Endothelial cell of umbilical vein (primary cell): ENCODE results near the gene CEP97. TPM values are rescaled to one million over a fixed set of nuclear protein-coding genes. Genes with fewer than 3 reads are reported as not detected.

Experiments
- BruUV-seq: library from RNA; stranded (reverse); fragments of 400-500 nt; replicated peaks from 2 replicates; lab custom pipeline; 2021; lab: Mats Ljungman, UMichigan
- CTCF ChIA-PET: fragments of 300-600, 350-600 bp; sonication (Branson Sonifier 250); formaldehyde crosslinking; loops from one replicate; lab custom pipeline; 2021; ENCODE audit warnings: antibody characterized with exemption, inconsistent platforms; lab: Charles Lee
- POLR2A ChIA-PET: fragments of 300-600, 350-600 bp; sonication (Branson Sonifier 250); formaldehyde crosslinking; loops from one replicate; lab custom pipeline; 2021; ENCODE audit warnings: antibody characterized with exemption, inconsistent platforms; lab: Charles Lee
- DNase-seq: peaks from one replicate; pipeline ENCODE4 v3.0.0-alpha.2; 2011; ENCODE audit warnings: low read depth, low spot score
- FAIRE-seq: peaks from 2 replicates; lab custom pipeline; 2011; peaks lifted over from hg19 to GRCh38; lab: Jason Lieb, UNC
- H2AFZ ChIP-seq: 2 replicates; pipeline ENCODE4 v1.6.0; 2012; ENCODE audit warnings: low read depth, low read length, control low read depth, inconsistent platforms
- H3K27ac ChIP-seq: 2 replicates; pipeline ENCODE4 v1.5.1; 2011; ENCODE audit warnings: low read depth, mild to moderate bottlenecking, control low read depth, low read length, moderate library complexity; ENCODE audit not compliant: insufficient read depth
- H3K27me3 ChIP-seq, 2 experiments: 2 replicates each; pipeline versions ENCODE4 v1.6.0 to v1.6.1; 2011; ENCODE audit warnings: low read length in 2 of 2, mixed read lengths in 1 of 2; ENCODE audit not compliant: control insufficient read depth in 2 of 2, insufficient read depth in 2 of 2
- H3K36me3 ChIP-seq, 2 experiments: 2 replicates in 1 of 2; 3 replicates in 1 of 2; pipeline ENCODE4 v1.5.1; 2011; ENCODE audit warnings: low read length in 2 of 2, mild to moderate bottlenecking in 1 of 2, moderate library complexity in 1 of 2; ENCODE audit not compliant: control insufficient read depth in 2 of 2, insufficient read depth in 2 of 2; ENCODE audit errors: extremely low read depth in 1 of 2
- H3K4me1 ChIP-seq: 3 replicates; pipeline ENCODE4 v1.5.1; 2011; ENCODE audit warnings: mild to moderate bottlenecking, low read length; ENCODE audit not compliant: control insufficient read depth, insufficient read depth; ENCODE audit errors: extremely low read depth
- H3K4me2 ChIP-seq: 2 replicates; pipeline ENCODE4 v1.6.1; 2011; ENCODE audit warnings: low read length, control low read depth, mixed read lengths; ENCODE audit not compliant: insufficient read depth
- H3K4me3 ChIP-seq, 3 experiments: fragments of 200-600 bp in 1 of 3; sonication (generic), shearing (Covaris generic) in 1 of 3; replicated peaks in 1 of 3; 2 replicates each; pipeline ENCODE4 v1.5.1; 2011 to 2016; ENCODE audit warnings: control low read depth in 3 of 3, low read length in 3 of 3, mild to moderate bottlenecking in 2 of 3, inconsistent platforms in 1 of 3, low read depth in 1 of 3, moderate library complexity in 1 of 3; ENCODE audit not compliant: insufficient read depth in 1 of 3
- H3K79me2 ChIP-seq: 2 replicates; pipeline ENCODE4 v1.6.0; 2012; ENCODE audit warnings: low read length, inconsistent platforms; ENCODE audit not compliant: control insufficient read depth, insufficient read depth
- H3K9ac ChIP-seq: replicated peaks from 2 replicates; pipeline ENCODE3; 2011; ENCODE audit warnings: low read length, control low read depth; ENCODE audit not compliant: insufficient read depth; ENCODE audit errors: extremely low read depth
- H3K9me1 ChIP-seq: replicated peaks from 3 replicates; pipeline ENCODE4 v1.6.0; 2011; ENCODE audit warnings: mild to moderate bottlenecking, low read length; ENCODE audit not compliant: control insufficient read depth, insufficient read depth; ENCODE audit errors: extremely low read depth
- H3K9me3 ChIP-seq: replicated peaks from 2 replicates; pipeline ENCODE4 v1.5.1; 2012; ENCODE audit warnings: low read length, inconsistent platforms; ENCODE audit not compliant: control insufficient read depth, insufficient read depth
- H4K20me1 ChIP-seq: replicated peaks from 2 replicates; pipeline ENCODE3; 2011; ENCODE audit warnings: mild to moderate bottlenecking, low read length; ENCODE audit not compliant: control insufficient read depth, insufficient read depth; ENCODE audit errors: extremely low read depth
- EZH2 ChIP-seq: IDR thresholded peaks from 2 replicates; pipeline ENCODE4 v1.6.1; 2012; ENCODE audit warnings: borderline replicate concordance, low read depth, mild to moderate bottlenecking, moderate library complexity, low read length, inconsistent platforms; ENCODE audit not compliant: severe bottlenecking
- FOS ChIP-seq: IDR thresholded peaks from 2 replicates; pipeline ENCODE4 v1.6.1; 2011; ENCODE audit warnings: mild to moderate bottlenecking, low read length, moderate library complexity, borderline replicate concordance; ENCODE audit not compliant: insufficient read depth
- GATA2 ChIP-seq: IDR thresholded peaks from 2 replicates; pipeline ENCODE4 v1.7.0; 2011; ENCODE audit warnings: low read depth, mild to moderate bottlenecking, moderate library complexity, mixed read lengths, low read length; ENCODE audit not compliant: insufficient read length, insufficient read depth
- JUN ChIP-seq: IDR thresholded peaks from 2 replicates; pipeline ENCODE4 v1.6.1; 2011; ENCODE audit warnings: borderline replicate concordance, low read depth; ENCODE audit not compliant: insufficient read length, insufficient read depth
- MYC ChIP-seq: IDR thresholded peaks from one replicate; pipeline ENCODE4 v1.6.1; 2011; ENCODE audit warnings: mild to moderate bottlenecking, low read depth, low read length
- POLR2AphosphoS5 ChIP-seq: IDR thresholded peaks from 2 replicates; pipeline ENCODE4 v1.6.1; 2012; ENCODE audit warnings: low read depth, mild to moderate bottlenecking, control low read depth, low read length, moderate library complexity; ENCODE audit not compliant: insufficient read depth
- dilution Hi-C: fragments of 300-500 bp; cut with MboI; formaldehyde crosslinking; loops from one replicate; pipeline ENCODE4 v1.15.0; 2019; ENCODE audit warnings: low sequenced_read_pairs; ENCODE audit not compliant: extremely low pct_ligation_motif_present
- intact Hi-C: fragments of 100-400 bp; cut with micrococcal nuclease; formaldehyde crosslinking; loops from one replicate; pipeline ENCODE4 v1.10.0; 2022
- polyA plus RNA-seq, 4 experiments: library from polyadenylated mRNA; depleted of rRNA in 3 of 4; stranded (reverse) in 3 of 4; unstranded in 1 of 4; fragments of >200 nt; gene quantifications; 2 replicates each; pipeline versions ENCODE4 v1.2.1 to v1.2.3, GENCODE V29; 2011 to 2012; ENCODE audit warnings: missing spikeins in 1 of 4
- total RNA-seq: library from RNA; stranded (reverse); gene quantifications from 2 replicates; pipeline ENCODE4 v1.2.3, GENCODE V29; 2021
- TF ChIP-seq, protein P1 (sequence below), 2 donors: IDR thresholded peaks; 1 replicate in 1 of 2; 2 replicates in 1 of 2; pipeline ENCODE4 v1.5.1; 2011; ENCODE audit warnings: low read length in 2 of 2, mild to moderate bottlenecking in 2 of 2, moderate library complexity in 2 of 2, control low read depth in 1 of 2, inconsistent platforms in 1 of 2, low read depth in 1 of 2; ENCODE audit not compliant: insufficient read depth in 1 of 2; ENCODE audit errors: extremely low read depth in 1 of 2
- TF ChIP-seq, protein P2 (sequence below): IDR thresholded peaks from 2 replicates; pipeline ENCODE4 v1.6.1; 2011; ENCODE audit not compliant: insufficient read depth, insufficient read length

Gene CEP97
- total and polyA plus RNA-seq, 2 donors (not counting 3 experiments of a cell fraction or from before 2014, with no cell fraction given), result 1.9 to 10.3 TPM

DNA sequence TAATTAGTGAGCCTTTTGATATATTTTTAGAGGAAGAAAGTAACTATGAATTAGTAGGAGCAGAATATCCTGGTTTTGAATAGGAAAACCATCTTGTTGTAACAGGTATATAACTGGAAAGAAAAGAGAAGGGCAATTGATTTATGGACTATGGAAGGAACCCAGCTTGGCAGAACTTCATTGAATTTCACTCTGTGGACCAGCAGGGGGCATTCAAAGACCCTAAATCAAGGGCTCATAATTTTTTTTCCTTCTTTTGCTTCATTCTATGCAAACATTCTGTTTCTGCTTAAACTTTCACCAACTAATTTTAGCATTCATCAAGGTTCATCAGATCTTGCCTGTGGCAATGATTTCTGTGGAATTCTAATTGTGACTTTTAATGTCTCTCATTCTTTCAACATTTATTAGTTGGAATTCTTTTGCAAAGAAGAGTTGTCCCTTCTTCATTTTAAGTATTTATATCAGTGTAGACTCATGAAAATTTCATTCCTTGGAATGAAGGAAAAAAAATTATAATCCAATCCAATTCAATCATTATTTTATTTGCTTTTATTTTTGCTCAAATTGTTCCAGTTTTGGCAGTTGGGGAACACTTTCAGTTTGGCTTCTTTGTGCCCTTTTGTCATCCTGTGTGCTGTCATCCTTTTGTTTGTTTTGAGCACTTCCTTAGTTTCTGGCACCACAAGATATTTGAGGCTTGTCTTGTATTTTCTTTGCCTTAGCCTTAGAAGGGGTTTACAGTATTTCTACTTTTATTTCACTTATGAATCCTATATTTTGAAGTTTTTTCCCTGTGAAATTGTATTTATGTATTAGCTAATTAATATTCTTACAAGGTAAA is 85.0 kb downstream of the CEP97 start:
- Histone ChIP-seq H3K27me3 (no peaks in the 10 kb centered on the region), H3K4me1 (peaks cover 14% of the 10 kb centered on the region), H3K9me3 (no peaks in the 10 kb centered on the region), H2AFZ (no peak overlapping the region), H3K4me2 (peak overlapping the region; percentile 46), H3K36me3 (no peaks in the 10 kb centered on the region), H3K9ac (peak overlapping the region; percentile 29), H4K20me1 (no peaks in the 10 kb centered on the region), H3K4me3 (no peak overlapping the region), H3K79me2 (no peaks in the 10 kb centered on the region), H3K9me1 (no peaks in the 10 kb centered on the region), H3K27ac (peak overlapping the region; percentile 60)
- POLR2A ChIA-PET, result interaction anchor here (1.3 kb wide), 1 partner anchor 40 kb away, joined by 4 read pairs; the partner anchor contains the start of gene NFKBIZ
- intact Hi-C loops (loop anchor here (1.0 to 5.0 kb wide), 4 partner anchors 416 to 863 kb away; no protein-coding TSS in a partner anchor), dilution Hi-C loops (no loop called here)
- DNase-seq, result peak; percentile 69
- BruUV-seq, result no TSS peak
- TF ChIP-seq, protein P1, sequence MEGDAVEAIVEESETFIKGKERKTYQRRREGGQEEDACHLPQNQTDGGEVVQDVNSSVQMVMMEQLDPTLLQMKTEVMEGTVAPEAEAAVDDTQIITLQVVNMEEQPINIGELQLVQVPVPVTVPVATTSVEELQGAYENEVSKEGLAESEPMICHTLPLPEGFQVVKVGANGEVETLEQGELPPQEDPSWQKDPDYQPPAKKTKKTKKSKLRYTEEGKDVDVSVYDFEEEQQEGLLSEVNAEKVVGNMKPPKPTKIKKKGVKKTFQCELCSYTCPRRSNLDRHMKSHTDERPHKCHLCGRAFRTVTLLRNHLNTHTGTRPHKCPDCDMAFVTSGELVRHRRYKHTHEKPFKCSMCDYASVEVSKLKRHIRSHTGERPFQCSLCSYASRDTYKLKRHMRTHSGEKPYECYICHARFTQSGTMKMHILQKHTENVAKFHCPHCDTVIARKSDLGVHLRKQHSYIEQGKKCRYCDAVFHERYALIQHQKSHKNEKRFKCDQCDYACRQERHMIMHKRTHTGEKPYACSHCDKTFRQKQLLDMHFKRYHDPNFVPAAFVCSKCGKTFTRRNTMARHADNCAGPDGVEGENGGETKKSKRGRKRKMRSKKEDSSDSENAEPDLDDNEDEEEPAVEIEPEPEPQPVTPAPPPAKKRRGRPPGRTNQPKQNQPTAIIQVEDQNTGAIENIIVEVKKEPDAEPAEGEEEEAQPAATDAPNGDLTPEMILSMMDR (IDR thresholded peaks at IDR 0.05; ENCODE audit: extremely low read depth in 1 of 2, insufficient read depth in 1 of 2, low read depth in 1 of 2, low read length in 2 of 2), result peak; percentile 51 to 59
- TF ChIP-seq GATA2 (no peak), POLR2AphosphoS5 (no peak), FOS (no peak), JUN (peak; percentile 3), EZH2 (no peak), MYC (no peak)
- TF ChIP-seq, protein P2, sequence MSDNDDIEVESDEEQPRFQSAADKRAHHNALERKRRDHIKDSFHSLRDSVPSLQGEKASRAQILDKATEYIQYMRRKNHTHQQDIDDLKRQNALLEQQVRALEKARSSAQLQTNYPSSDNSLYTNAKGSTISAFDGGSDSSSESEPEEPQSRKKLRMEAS, result no peak
- peak; percentile 90 for FAIRE-seq
- CTCF ChIA-PET, result interaction anchor here (0.7 to 12.9 kb wide), 15 partner anchors 11 to 727 kb away, joined by 3 to 358 read pairs (median 4); no protein-coding TSS in a partner anchor
